ENCODE data around the gene DNMBP. TPM values are rescaled to one million over a fixed set of nuclear protein-coding genes. Genes with fewer than 3 reads are reported as not detected.
"Not testable (repeated sequence)": the region's sequence is repeated elsewhere in the genome, so short reads cannot be mapped to it uniquely, and the experiment has no call there.

DNMBP gene
- total RNA-seq, 1 donor from 2014 or later = 26.8 TPM

DNA sequence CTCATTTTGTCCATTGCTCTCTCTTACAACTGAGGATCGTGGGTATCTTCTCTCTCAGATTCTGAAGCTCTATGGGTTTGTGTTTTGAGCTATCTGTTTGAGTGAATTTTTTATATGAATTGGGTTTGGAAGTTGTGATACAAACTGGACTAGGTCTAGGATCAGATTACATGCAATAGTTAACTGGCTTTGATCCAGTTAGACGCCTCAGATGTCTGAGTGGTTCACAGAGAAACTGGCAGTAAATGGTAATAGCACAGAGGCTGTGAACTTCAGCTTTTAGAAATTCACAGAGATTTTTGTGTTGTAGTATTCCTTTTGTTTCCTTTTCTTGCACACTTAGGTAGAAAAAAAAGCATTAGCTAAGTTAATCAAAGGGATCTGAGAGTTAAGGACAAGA lies 12.7 kb upstream of the DNMBP start:
- intact Hi-C loops (cut with DNase I) = no loop called here
- no peak for ATAC-seq

DNA sequence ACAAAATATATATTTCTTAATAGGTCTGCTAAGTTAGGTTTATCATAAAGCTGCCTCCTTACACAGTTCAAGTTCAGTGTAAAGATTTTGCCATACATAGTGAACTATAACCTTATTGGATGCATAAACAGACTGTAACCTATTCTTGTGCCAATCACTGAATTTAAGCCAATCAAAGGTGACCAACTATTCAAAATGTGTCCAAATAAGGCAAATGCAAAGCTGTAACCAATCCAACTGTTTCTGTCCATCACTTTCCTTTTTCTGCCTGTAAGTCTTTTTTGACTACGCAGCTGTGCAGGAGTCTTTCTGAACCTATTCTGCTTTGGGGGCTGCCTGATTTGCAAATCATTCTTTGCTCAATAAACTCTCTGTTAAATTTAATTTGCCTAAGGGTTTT lies 11.6 kb upstream of the DNMBP start:
- ATAC-seq (no peak), DNase-seq (ENCODE audit: low spot score) (no peak)
- intact Hi-C loops (cut with DNase I) = no loop called here

More for the DNA sequence above, 12.7 kb upstream of the DNMBP start:
- no peak for DNase-seq (ENCODE audit: low spot score)

DNA sequence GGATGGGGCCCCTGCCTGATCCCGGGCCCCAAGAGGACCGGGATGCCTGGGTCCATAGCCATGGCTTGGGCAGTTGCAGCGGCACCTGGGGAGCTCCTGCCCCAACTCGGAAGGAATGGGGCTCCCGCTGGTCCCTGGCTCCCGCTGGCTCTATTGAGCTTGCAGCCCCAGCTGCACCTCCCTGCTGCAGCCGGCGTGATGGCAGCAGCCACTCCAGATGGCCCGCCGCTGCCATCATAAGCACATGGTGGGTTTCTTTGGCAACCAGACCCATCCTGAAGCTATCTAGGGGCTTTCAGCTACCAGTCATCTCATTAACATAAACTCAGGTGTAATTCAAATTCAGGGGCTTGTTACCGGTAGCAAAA lies 11.1 kb upstream of the DNMBP start:
- ATAC-seq (no peak), DNase-seq (ENCODE audit: low spot score) (no peak)
- intact Hi-C loops (cut with DNase I) = no loop called here

DNA sequence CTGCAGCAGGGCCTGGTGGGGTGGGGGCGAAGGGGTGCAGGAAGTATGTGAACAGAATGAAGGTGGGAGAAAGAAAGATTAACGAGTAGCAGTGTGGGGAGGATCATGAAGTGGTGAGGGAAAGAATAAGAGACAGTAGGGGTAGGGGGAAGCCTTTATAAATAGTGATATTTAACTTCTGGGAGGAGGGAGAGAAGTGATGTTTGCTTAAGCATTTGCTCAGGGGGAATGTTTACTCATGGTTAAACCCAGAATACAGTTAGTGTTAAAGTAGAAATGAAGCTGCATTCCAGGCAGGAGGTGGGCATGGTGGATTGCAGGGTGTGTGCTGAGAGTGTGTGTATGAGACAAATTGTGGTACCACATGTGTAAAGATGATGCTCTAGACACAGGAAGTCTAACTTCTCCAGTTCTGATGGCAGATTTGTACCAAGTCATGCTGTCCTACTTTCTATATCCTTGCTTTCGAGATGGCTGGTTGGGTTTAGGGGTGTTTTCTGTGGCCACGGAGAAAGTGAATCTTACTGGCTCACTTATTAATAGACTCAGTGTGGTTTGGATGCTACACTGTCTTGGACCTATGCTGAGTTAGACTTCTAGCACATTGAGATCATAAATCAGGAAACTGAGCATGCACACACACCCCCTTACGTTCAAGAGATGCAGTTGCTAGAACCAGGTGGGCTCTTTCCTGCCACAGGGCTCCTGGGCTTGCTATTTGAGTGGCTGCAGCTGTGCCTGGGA lies 10.6 kb upstream of the DNMBP start:
- DNase-seq (ENCODE audit: low spot score) (no peak), ATAC-seq (no peak)
- intact Hi-C loops (cut with DNase I) = no loop called here

DNA sequence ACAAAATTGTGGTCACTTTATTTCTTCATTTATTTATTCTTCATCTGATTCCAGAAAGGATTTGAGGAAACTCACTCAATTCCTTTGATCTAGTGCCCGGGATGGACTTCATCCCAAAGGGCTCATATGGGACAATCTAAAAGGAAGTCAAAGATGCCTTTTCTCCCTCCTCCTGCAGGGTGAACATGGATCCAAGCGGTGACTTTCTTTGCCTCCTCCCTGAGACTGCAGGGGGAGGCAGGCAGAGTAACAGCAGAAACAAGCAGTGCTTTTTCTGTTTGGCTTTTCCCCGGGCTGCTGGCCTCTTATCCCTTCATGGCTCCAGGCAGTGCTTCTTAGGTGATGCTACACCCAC lies 10.0 kb upstream of the DNMBP start:
- ATAC-seq (peak; percentile 76), DNase-seq (ENCODE audit: low spot score) (no peak)
- intact Hi-C loops (cut with DNase I) = no loop called here

DNA sequence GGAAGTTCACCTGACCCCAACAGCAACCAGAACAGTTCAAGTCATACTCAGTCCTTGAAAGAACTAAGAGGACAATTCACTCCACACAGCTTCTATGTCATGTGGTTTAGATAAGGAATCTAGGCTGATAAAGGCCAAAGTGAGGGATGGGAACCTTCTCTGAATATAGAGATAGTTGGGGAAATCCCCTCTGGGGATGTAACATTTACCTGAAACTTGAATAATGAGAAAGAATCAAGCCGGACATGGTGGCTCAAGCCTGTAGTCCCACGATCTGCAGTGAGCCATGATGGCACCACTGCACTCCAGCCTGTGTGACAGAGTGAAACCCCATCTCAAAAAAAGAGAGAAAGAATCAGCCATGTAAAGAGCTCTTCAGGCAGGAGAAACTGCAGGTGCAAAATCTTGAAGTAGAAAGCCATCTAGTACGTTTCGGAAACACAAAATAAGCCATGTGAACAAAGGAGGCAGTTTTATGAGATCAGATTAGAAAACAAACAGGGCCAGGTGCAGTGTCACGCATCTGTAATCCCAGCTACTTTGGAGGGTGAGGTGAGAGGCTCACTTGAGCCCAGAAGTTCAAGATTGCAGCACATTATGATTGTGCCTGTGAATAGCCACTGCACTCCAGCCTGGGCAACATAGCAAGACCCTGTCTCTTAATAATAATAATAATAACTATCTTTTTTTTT lies 4.5 kb upstream of the DNMBP start:
- ATAC-seq (no peak), DNase-seq (ENCODE audit: low spot score) (no peak)
- intact Hi-C loops (cut with DNase I) = no loop called here

DNA sequence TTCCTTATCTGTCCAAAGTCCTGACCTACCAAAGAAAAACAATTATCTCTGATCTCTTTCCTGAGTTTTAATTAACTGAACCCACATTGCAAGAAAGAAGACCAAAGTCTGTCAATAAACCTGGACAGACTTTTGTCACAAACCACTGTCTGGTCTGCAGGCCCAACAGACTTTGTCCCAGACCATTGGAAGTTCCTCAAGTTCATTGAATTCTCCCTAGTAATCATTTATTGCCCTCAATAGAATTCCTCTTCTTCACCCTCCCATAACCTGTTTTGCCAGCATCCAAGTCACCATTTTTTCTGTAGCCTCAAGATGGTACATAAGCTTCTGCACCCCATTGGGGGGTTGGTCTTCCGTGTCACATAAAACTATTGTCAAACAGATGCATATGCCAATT lies 3.9 kb upstream of the DNMBP start:
- DNase-seq (ENCODE audit: low spot score) = no peak
- intact Hi-C loops (cut with DNase I) = no loop called here
- ATAC-seq = no peak

DNA sequence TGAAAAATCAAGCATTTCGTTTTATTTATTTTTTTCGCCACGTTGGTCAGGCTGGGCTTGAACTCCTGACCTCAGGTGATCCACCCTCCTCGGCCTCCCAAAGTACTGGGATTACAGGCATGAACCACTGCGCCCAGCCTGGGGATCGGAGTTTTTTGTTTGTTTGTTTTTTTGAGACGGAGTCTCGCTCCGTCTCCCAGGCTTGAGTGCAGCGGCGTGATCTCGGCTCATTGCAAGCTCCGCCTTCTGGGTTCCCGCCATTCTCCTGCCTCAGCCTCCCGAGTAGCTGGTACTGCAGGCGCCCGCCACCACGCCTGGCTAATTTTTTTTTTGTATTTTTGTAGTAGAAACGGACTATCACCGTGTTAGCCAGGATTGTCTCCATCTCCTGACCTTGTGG lies 2.2 kb upstream of the DNMBP start:
- ATAC-seq; intact Hi-C loops (cut with DNase I); DNase-seq (ENCODE audit: low spot score): not testable (repeated sequence)

DNA sequence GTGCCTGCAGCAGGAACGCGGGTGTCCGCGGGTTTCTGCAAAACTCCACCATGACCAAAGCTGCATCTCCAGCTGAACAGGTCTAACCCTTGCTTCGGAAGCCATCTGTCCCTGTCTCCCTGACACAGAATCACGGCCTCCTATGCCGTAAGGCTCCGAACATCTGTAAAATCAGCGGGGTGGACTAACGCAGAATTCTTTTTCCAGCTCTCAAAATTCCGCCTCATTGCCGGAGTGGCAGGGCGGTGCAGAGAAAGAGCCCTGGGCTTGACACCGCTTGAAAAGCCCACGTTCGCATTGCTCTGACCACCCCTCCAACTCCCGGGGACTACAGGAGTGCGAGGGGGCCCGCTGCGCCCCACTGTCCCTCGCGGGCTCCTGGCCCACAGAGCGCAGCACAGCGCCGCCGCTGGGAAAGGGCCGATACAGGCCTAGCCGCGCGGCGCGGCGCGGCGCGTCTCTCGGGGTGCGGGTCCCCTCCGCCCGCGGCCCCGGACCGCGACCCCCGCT lies 409 bp downstream of the DNMBP start:
- DNase-seq (ENCODE audit: low spot score) (no peak), ATAC-seq (peak; percentile 86)
- intact Hi-C loops (cut with DNase I) = no loop called here

DNA sequence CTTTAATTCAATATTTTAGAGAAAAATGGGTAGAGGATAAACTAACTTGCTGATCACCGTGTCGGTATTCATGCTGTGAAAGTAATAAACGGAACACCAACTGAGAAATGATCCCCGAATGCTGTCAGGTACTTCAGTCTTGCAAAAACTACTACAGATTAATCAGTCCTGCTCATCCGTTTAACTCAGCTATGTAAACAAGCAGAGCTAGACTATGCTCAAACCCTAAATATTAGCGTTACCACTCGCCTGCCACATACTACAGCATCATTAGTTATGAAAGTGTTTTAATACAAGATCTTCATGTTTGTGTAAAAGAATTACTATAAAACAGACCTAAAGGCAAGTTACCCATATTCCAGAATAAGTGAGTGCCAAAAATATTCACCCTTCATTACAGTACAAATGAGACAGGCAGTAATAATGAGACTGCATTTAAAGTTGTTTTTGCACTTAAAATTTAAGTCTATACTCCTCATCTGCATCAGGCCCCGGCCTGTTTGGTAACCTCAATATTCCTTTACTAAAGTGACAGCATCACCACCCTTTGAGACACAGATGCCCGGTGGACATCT lies 952 bp downstream of the DNMBP start:
- peak; percentile 3 for ATAC-seq
- intact Hi-C loops (cut with DNase I) = no loop called here
- no peak for DNase-seq (ENCODE audit: low spot score)

DNA sequence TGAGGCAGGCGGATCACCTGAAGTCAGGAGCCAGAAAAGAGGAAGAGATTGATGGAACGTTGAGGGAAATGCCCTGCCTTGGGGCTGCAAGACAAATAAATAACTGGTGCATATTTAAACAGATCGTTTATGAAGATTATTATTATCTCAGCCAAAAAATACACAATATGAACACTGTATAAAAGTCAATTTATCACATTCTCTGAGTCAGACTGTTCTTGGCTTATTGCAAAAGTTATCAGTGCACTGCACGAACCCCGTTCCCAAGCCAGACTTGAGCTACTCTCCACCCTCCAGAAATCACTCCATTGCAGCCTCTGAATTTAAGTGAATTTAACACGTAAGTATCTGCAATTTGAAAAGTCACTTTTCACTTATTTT lies 1.6 kb downstream of the DNMBP start:
- intact Hi-C loops (cut with DNase I) = no loop called here
- peak; percentile 34 for ATAC-seq
- DNase-seq (ENCODE audit: low spot score) = no peak

DNA sequence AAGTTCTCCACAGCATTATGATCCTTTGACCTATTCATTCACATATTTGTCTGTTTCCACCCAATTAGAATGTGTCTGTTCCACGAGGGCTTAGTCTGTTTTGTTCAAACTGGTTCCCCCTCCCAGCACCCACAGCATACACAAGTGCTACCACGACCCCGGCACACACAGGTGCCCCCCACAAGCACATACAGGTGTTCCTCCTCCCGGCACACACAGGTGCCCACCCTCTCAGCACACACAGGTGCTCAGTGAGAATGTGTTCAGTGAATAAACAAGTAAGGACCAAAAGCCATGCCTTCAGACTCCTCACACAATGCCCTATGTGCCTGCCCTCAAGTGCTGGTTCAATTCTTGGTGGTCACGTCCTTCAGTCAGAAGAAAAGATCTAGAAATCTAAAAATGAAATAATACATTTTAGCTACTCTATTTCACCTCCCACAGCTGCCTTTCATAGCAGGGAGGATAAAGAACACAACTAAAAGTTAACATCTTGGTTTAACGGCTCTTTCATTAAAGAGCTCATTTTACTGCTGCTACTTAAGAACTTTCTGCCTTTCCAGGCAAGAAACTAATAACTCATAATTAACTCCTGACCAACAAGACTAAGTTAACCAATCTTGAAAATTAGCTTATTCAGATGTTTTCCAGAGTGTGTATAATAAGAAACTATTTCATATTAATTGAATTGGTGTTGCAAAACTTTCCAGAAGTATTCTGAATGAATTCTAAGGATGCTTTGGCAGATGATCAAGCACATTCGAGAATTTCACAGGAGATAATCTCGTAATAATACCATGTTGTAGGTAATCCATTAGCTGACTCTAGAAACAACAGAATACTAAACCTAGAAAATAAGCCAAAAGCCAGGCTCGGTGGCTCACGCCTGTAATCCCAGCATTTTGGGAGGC lies 2.3 kb downstream of the DNMBP start:
- no peak for ATAC-seq
- intact Hi-C loops (cut with DNase I) = no loop called here

DNA sequence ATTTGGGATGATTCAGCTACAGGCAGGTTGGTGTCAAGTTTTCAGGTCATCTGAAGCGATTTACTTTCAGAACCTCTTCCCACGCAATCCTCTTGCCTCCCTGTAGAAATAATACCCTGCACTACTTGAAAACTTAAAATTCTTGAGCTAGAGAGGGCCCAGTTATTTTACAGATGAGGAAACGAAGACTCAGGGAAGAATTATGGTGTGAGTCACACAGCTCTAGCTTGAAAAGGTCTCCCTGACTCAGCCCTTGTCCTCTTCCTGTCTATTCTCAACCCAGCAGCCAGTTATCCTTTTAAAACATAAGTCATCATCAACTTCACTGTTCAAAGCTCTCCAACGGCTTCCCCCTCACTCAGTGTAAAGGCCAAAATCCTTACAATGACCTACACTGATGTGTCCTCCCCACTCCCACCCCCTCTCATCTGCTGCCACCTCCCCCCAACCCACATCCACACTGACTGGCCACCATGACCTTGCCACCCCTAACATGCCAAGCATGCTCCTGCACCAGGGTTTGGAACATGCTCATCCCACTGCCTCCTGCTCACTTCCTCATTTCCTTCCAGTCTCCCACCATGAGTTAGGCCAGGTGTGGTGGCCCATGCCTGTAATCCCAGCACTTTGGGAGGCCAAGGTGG lies 3.4 kb downstream of the DNMBP start:
- DNase-seq (ENCODE audit: low spot score) = no peak
- ATAC-seq = peak; percentile 41

More for the DNA sequence above, 2.3 kb downstream of the DNMBP start:
- no peak for DNase-seq (ENCODE audit: low spot score)

DNA sequence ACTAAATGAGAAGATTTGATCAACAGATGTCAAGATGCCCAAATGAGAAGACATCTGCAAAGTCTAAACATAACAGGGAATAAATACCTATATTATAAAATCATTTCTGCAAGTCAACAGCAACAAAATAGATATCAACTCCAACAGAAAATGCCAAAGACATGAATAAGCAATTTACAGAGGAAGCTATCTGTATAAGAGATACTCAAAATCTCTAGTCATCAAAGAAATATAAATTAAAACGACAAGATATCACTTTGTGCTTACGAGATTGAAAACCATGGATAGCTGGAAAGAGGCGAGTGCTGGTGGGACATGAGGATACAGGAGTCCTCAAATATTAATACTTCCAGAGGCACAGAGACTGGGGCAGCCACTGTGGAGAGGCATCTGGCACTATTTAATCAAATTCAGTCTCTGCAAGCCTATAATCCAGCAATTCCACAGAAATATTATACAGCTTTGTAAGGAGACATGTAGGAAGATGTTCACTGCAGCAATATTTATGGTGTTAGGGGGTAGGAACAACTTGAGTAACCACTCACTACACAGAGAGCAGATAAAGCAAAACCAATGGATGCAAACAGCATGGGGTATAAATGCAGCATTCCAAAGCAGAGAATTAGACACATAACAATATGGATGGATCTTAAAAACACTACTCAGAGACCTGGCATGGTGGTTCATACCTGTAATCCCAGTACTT lies 4.8 kb downstream of the DNMBP start:
- intact Hi-C loops (cut with DNase I) = no loop called here
- ATAC-seq (no peak), DNase-seq (ENCODE audit: low spot score) (no peak)

More for the DNA sequence above, 3.4 kb downstream of the DNMBP start:
- intact Hi-C loops (cut with DNase I) = no loop called here

DNA sequence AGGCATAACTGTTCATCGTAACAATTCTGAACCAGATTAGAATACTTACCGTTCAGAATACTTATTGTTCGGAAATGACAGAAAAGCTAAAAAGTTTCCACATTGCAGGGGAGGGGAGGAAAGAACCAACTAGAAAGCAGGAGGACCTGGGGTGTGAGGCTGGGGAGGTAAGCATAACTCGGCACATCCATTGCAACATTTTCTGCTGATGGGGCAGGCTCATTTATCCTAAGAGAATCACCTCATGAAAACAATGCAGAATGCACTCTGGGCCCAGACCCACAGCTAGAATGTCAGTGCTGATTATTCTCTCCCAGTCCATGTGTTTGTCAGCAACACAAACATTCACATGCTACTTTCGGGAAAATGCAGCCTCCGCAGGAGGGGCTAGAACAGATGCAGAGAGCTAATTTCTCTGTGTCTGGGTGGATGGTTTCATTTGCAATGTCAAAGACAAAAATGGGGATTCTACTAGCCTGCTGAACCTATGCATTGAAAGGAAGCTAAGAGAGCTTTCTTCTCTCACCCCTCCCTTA lies 9.6 kb downstream of the DNMBP start:
- intact Hi-C loops (cut with DNase I) = no loop called here
- no peak for DNase-seq (ENCODE audit: low spot score)
- no peak for ATAC-seq

DNA sequence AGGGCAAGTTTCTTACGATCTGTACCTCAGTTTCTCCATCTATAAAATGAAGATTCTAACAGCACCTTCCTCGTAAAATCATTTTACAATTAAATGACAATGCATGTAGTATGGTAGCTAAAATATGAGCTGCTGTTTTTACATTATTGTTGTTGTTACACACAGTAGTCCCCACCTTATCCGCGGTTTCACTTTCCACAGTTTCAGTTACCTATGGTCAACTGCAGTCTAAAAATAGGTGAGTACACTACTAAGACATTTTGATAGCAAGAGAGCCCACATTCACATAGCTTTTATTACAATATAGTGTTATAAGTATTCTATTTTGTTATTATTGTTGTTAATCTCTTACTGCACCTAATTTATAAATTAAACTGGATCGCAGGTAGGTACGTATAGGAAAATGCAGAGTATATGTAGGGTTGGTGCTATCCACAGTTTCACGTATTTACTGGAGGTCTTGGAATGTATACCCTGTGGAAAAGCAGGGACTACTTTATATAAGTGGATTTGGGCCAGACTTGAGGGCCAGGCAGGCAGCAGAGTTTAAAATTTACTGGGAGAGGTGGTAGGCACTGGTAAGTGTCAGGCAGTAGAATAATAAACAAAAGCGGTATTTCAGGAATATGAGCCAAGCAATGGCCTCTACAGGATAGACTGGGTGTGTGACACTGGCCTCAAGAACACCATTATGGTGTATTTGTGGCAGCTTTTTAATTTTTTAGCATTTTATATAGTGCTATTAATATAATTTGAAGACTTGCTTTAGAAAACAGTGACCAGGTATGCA lies 10.2 kb downstream of the DNMBP start:
- DNase-seq (ENCODE audit: low spot score) (no peak), ATAC-seq (no peak)
- intact Hi-C loops (cut with DNase I) = no loop called here

DNA sequence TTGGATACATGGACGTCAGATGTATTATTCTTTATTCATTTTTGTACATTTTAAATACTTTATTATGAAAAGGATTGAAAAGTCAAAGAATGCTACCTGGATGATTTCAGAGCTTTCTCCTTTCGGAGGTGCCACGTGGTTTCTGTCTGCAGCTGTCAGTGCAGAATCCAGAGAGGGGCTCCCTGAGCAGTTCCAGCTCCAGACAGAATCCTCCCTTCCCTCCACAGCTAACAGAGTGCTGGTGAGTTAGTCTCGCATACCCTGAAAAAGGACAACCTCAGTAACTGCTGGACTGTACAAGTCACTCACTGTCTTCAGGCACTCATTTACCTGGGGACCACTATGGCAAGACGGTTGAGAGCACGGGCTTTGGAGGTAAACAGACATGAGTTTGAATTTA lies 10.9 kb downstream of the DNMBP start:
- DNase-seq (ENCODE audit: low spot score) = no peak
- ATAC-seq = no peak
- intact Hi-C loops (cut with DNase I) = no loop called here
